Measurements from ENCODE around the gene IFITM10.
A peak's percentile ranks its signal among the peaks of the same experiment; 100 is the strongest.
"Not testable (repeated sequence)": the region's sequence is repeated elsewhere in the genome, so short reads cannot be mapped to it uniquely, and the experiment has no call there.

Gene IFITM10

GRCh38 chr11:1778141-1778911 is 27.9 kb upstream of the IFITM10 start:
- peak; percentile 44 for DNase-seq (ENCODE audit: low spot score)

GRCh38 chr11:1777737-1778136 is 27.3 kb upstream of the IFITM10 start:
- no peak for DNase-seq (ENCODE audit: low spot score)

- no peak for DNase-seq (ENCODE audit: low spot score)
Measured at GRCh38 chr11:1776944-1777715, 26.7 kb upstream of the IFITM10 start.

GRCh38 chr11:1776331-1776851 is 26.0 kb upstream of the IFITM10 start:
- no peak for DNase-seq (ENCODE audit: low spot score)

- DNase-seq (ENCODE audit: low spot score), result no peak
Measured at GRCh38 chr11:1774886-1775285, 24.5 kb upstream of the IFITM10 start.

GRCh38 chr11:1773994-1774550 is 23.7 kb upstream of the IFITM10 start:
- no peak for DNase-seq (ENCODE audit: low spot score)

- no peak for DNase-seq (ENCODE audit: low spot score)
Measured at GRCh38 chr11:1773131-1773993, 23.0 kb upstream of the IFITM10 start.

- no peak for DNase-seq (ENCODE audit: low spot score)
Measured at GRCh38 chr11:1772270-1773130, 22.1 kb upstream of the IFITM10 start.

GRCh38 chr11:1771700-1772099 is 21.3 kb upstream of the IFITM10 start:
- no peak for DNase-seq (ENCODE audit: low spot score)

- DNase-seq (ENCODE audit: low spot score), result no peak
Measured at GRCh38 chr11:1771273-1771672, 20.9 kb upstream of the IFITM10 start.

- no peak for DNase-seq (ENCODE audit: low spot score)
Measured at GRCh38 chr11:1770528-1770927, 20.1 kb upstream of the IFITM10 start.

GRCh38 chr11:1770061-1770460 is 19.7 kb upstream of the IFITM10 start:
- DNase-seq (ENCODE audit: low spot score), result no peak

GRCh38 chr11:1769304-1769936 is 19.0 kb upstream of the IFITM10 start:
- DNase-seq (ENCODE audit: low spot score), result not testable (repeated sequence)

- no peak for DNase-seq (ENCODE audit: low spot score)
Measured at GRCh38 chr11:1768141-1768469, 17.7 kb upstream of the IFITM10 start.

- no peak for DNase-seq (ENCODE audit: low spot score)
Measured at GRCh38 chr11:1767399-1768140, 17.2 kb upstream of the IFITM10 start.

GRCh38 chr11:1766719-1767398 is 16.5 kb upstream of the IFITM10 start:
- DNase-seq (ENCODE audit: low spot score), result no peak

- DNase-seq (ENCODE audit: low spot score), result no peak
Measured at GRCh38 chr11:1765871-1766718, 15.7 kb upstream of the IFITM10 start.

Data from ecto neural progenitor cell (in vitro differentiated cells).